ENCODE measurements around the gene SNRPD2.

The SNRPD2 gene

DNA sequence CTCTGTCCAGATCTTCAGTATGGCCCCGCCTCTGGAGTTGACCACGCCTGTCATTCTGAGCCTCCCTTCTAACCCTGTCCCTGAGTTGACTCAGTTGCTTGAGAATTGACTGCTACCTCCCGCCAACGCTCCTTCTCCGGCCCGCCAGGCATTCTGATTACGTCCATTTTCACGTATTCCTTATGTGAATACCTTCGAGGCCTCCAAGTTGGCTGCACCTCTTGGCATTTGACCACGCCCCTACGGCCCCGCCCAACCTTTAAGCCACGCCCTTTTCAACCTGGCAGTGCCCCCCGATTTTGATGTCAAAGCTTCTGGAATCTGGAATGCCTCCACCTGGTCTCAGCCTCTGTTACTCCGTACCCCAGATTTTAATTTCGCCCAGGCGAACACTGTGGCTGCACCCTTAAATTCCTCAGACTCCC, 50.9 kb downstream of the SNRPD2 start:
- TF ChIP-seq ARNTL (CRISPR knock-in tag; IDR thresholded peaks at IDR 0.05; ENCODE audit: borderline replicate concordance, low read depth) = no peak
- no peak for TF ChIP-seq BACH2 (CRISPR knock-in tag; IDR thresholded peaks at IDR 0.05; ENCODE audit: borderline replicate concordance)
- no peak for TF ChIP-seq PATZ1 (CRISPR knock-in tag; IDR thresholded peaks at IDR 0.05; ENCODE audit: borderline replicate concordance)
- no peak for TF ChIP-seq ZNF8 (CRISPR knock-in tag; IDR thresholded peaks at IDR 0.05)
- no peak for TF ChIP-seq POU6F1 (CRISPR knock-in tag; IDR thresholded peaks at IDR 0.05; ENCODE audit: borderline replicate concordance, low read depth)
- ATAC-seq = no peak

GRCh38 chr19:45638930-45639729, 52.6 kb downstream of the SNRPD2 start, which contains the start of gene EML2:
Gene EML2 (minus strand): TSS chr19:45639397. CDS start chr19:45639376, 21 bp downstream.
- TF ChIP-seq SNAI2 (CRISPR knock-in tag; IDR thresholded peaks at IDR 0.05) (no peak), ZNF70 (CRISPR knock-in tag; IDR thresholded peaks at IDR 0.05) (no peak), OSR1 (CRISPR knock-in tag; IDR thresholded peaks at IDR 0.05) (no peak), RARB (CRISPR knock-in tag; IDR thresholded peaks at IDR 0.05) (no peak)
- TF ChIP-seq, protein P1, sequence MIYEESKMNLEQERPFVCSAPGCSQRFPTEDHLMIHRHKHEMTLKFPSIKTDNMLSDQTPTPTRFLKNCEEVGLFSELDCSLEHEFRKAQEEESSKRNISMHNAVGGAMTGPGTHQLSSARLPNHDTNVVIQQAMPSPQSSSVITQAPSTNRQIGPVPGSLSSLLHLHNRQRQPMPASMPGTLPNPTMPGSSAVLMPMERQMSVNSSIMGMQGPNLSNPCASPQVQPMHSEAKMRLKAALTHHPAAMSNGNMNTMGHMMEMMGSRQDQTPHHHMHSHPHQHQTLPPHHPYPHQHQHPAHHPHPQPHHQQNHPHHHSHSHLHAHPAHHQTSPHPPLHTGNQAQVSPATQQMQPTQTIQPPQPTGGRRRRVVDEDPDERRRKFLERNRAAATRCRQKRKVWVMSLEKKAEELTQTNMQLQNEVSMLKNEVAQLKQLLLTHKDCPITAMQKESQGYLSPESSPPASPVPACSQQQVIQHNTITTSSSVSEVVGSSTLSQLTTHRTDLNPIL (CRISPR knock-in tag; IDR thresholded peaks at IDR 0.05; ENCODE audit: low read depth) = no peak
- ATAC-seq = no peak

DNA sequence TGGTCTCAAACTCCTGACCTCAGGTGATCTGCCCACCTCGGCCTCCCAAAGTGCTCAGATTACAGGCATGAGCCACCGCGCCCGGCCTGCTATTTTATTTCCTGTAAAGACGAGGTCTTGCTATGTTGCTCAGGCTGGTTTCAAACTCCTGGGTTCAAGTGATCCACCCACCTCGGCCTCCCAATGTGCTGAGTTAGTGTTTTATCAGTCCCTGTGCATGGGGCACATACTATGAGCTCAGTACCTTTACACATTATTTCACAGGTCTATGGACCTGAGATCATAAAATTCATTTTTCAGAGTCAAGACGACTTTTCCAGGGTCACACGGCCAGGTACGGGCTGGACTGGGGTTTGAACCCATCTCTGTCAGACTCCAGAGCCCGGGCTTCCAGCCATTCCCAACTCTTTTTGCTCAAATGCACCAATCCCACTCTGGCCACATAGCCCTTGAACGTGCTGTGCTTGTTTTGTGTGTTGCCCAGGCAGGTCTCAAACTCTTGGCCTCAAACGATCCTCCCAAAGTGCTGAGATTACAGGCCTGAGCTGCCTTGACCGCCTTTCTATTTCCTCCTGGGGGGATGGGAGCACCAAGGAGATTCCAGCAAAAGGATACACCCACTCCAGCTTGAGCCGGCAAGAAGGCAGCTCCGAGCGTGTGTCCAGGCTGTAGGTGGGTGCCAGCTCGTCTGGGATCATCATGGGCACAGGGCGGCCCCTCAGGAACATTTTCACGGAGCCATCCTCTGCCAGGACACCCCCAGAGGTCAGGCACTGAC, 53.7 kb downstream of the SNRPD2 start:
- no peak for TF ChIP-seq GLIS3 (CRISPR knock-in tag; IDR thresholded peaks at IDR 0.05)
- no peak for TF ChIP-seq PPARA (CRISPR knock-in tag; IDR thresholded peaks at IDR 0.05; ENCODE audit: borderline replicate concordance)
- no peak for TF ChIP-seq OSR1 (CRISPR knock-in tag; IDR thresholded peaks at IDR 0.05)
- ATAC-seq = no peak
